Spleen (tissue), 11 donors: ENCODE results near the gene CCDC138. TPM values are rescaled to one million over a fixed set of nuclear protein-coding genes. Genes with fewer than 3 reads are reported as not detected.

Experiments used
- DNase-seq: peaks from one replicate; pipeline ENCODE4 v3.0.0-alpha.2; 2020
- H3K27ac ChIP-seq, 8 donors: fragments of 200-600 bp; sonication (generic) in 7 of 8; 1 replicate in 4 of 8; 2 replicates in 4 of 8; pipeline versions ENCODE4 v1.5.0 to v1.8.0; 2016 to 2021; ENCODE audit warnings: inconsistent platforms in 4 of 8, mild to moderate bottlenecking in 4 of 8, moderate library complexity in 1 of 8
- H3K27me3 ChIP-seq, 7 donors: fragments of 200-600 bp; sonication (generic) in 6 of 7; replicated peaks in 1 of 7; 1 replicate in 4 of 7; 2 replicates in 3 of 7; pipeline versions ENCODE4 v1.5.0 to v1.8.0; 2016 to 2021; ENCODE audit warnings: inconsistent platforms in 3 of 7, mild to moderate bottlenecking in 1 of 7
- H3K36me3 ChIP-seq, 6 donors: fragments of 200-600 bp; sonication (generic) in 5 of 6; 1 replicate in 4 of 6; 2 replicates in 2 of 6; pipeline versions ENCODE4 v1.5.0 to v1.8.0; 2016 to 2021; ENCODE audit warnings: inconsistent platforms in 2 of 6
- H3K4me1 ChIP-seq, 6 donors: fragments of 200-600 bp; sonication (generic) in 5 of 6; 1 replicate in 3 of 6; 2 replicates in 3 of 6; pipeline versions ENCODE4 v1.5.0 to v1.8.0; 2016 to 2021; ENCODE audit warnings: inconsistent platforms in 3 of 6
- H3K4me3 ChIP-seq, 8 donors: fragments of 200-600 bp; sonication (generic) in 7 of 8; 1 replicate in 4 of 8; 2 replicates in 4 of 8; pipeline versions ENCODE4 v1.5.0 to v1.8.0; 2016 to 2021; ENCODE audit warnings: inconsistent platforms in 4 of 8, mild to moderate bottlenecking in 4 of 8, moderate library complexity in 2 of 8
- H3K9me3 ChIP-seq, 8 donors: fragments of 200-600 bp; sonication (generic) in 7 of 8; 1 replicate in 4 of 8; 2 replicates in 4 of 8; pipeline versions ENCODE4 v1.5.0 to v1.8.0; 2016 to 2021; ENCODE audit warnings: inconsistent platforms in 4 of 8
- POLR2A ChIP-seq, 3 donors: fragments of 450-650 bp; IDR thresholded peaks; one replicate each; pipeline ENCODE4 v1.5.1; 2017; ENCODE audit warnings: antibody characterized with exemption in 3 of 3, mild to moderate bottlenecking in 1 of 3
- POLR2AphosphoS5 ChIP-seq, 3 donors: sonication (generic); formaldehyde crosslinking; IDR thresholded peaks; one replicate each; pipeline ENCODE4 v1.5.1; 2017; ENCODE audit warnings: antibody characterized with exemption in 3 of 3
- WGBS, 5 donors: extraction: QIAGEN DNeasy Blood & Tissue Kit in 3 of 5; methylation state at CpG; one replicate each; pipeline versions ENCODE4 v1.1.5 to v1.1.7; 2013 to 2018; 5-methylcytosine and 5-hydroxymethylcytosine counted together
- intact Hi-C: fragments of 100-400 bp; cut with DNase I; formaldehyde crosslinking; loops from one replicate; pipeline ENCODE4 v1.15.0; 2023; ENCODE audit warnings: low total_unique reads
- polyA plus RNA-seq, 3 donors: library from polyadenylated mRNA; stranded (reverse); fragments of 200-250 nt; gene quantifications; one replicate each; pipeline ENCODE4 v1.2.1, GENCODE V29; 2013
- total RNA-seq, 7 donors: library from RNA; depleted of rRNA in 3 of 7; stranded (reverse); fragments of >200 nt in 3 of 7; fragmentation: NEBNext Ultra II Directional in 4 of 7; extraction: Animal tissue kit (Norgen Biotek cat#: 25700) in 4 of 7; gene quantifications; one replicate each; pipeline versions ENCODE4 v1.1.0 to v1.2.1, GENCODE V29; 2016 to 2021
- TF ChIP-seq, protein P1 (sequence below), 11 experiments: fragments of 200-600 bp in 7 of 11; fragments of 450-650 bp in 4 of 11; sonication (generic) in 4 of 11; IDR thresholded peaks in 8 of 11; conservative IDR thresholded peaks in 3 of 11; 1 replicate in 7 of 11; 2 replicates in 4 of 11; pipeline versions ENCODE4 v1.4.0 to v1.8.0; 2016 to 2021; ENCODE audit warnings: antibody characterized with exemption in 11 of 11, inconsistent platforms in 4 of 11, mild to moderate bottlenecking in 1 of 11
- donor health status: healthy with polysubstance abuse.
- donor health status: DM: no; HTN: no; CAD: no; lungs with moderate emphysema.
- donor health status: DM: no; HTN: no; CAD: no.
- donor health status: Bipolar disorder and iron deficiency.
- donor health status: healthy.
- donor health status: DM: no; HTN: no; CAD: no.
- donor health status: DM: yes; HTN: yes; CAD: no.

The CCDC138 gene
- total and polyA plus RNA-seq, 10 donors = 2.0 to 10.5 (median 4.2) TPM

DNA sequence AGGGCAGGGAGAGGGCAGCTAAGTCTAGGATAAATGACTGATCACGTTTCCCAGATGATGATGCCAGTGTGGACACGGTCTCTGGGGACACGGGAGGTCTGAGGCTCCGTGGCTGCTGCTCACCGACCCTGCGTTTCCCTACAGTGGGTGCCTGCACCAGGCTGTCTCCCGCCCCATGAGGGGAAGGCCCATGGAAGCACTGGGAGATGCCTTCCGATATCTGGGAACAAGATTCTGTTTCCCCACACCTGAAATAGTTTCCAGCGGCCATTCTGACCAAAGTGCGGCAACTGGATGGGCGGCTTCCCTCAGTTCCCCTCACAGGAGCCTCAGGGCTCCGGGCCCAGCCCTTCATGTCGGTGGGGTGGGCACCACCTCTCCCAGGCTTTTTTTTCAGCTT is 119.3 kb downstream of the CCDC138 start:
- H3K27me3 ChIP-seq = peaks cover 0 to 4% (median 0%) of the 10 kb centered on the region in 7 donors
- no peak overlapping the region for H3K27ac ChIP-seq
- TF ChIP-seq, protein P1, sequence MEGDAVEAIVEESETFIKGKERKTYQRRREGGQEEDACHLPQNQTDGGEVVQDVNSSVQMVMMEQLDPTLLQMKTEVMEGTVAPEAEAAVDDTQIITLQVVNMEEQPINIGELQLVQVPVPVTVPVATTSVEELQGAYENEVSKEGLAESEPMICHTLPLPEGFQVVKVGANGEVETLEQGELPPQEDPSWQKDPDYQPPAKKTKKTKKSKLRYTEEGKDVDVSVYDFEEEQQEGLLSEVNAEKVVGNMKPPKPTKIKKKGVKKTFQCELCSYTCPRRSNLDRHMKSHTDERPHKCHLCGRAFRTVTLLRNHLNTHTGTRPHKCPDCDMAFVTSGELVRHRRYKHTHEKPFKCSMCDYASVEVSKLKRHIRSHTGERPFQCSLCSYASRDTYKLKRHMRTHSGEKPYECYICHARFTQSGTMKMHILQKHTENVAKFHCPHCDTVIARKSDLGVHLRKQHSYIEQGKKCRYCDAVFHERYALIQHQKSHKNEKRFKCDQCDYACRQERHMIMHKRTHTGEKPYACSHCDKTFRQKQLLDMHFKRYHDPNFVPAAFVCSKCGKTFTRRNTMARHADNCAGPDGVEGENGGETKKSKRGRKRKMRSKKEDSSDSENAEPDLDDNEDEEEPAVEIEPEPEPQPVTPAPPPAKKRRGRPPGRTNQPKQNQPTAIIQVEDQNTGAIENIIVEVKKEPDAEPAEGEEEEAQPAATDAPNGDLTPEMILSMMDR (IDR thresholded peaks at IDR 0.05 in 8 of 11, conservative IDR thresholded peaks at IDR 0.05 in 3 of 11) = no peak
- TF ChIP-seq POLR2AphosphoS5 (IDR thresholded peaks at IDR 0.05) (no peak), POLR2A (IDR thresholded peaks at IDR 0.05) (no peak)
- no peaks in the 10 kb centered on the region for H3K36me3 ChIP-seq
- peaks cover 0 to 7% (median 0%) of the 10 kb centered on the region in 8 donors for H3K9me3 ChIP-seq
- 77 to 87% (median 85%) methylated on average over 10 to 13 of the region's 13 CpGs for WGBS, 5 donors
- intact Hi-C loops = no loop called here
- no peak overlapping the region for H3K4me3 ChIP-seq
- no peaks in the 10 kb centered on the region for H3K4me1 ChIP-seq
- peak; percentile 43 for DNase-seq

DNA sequence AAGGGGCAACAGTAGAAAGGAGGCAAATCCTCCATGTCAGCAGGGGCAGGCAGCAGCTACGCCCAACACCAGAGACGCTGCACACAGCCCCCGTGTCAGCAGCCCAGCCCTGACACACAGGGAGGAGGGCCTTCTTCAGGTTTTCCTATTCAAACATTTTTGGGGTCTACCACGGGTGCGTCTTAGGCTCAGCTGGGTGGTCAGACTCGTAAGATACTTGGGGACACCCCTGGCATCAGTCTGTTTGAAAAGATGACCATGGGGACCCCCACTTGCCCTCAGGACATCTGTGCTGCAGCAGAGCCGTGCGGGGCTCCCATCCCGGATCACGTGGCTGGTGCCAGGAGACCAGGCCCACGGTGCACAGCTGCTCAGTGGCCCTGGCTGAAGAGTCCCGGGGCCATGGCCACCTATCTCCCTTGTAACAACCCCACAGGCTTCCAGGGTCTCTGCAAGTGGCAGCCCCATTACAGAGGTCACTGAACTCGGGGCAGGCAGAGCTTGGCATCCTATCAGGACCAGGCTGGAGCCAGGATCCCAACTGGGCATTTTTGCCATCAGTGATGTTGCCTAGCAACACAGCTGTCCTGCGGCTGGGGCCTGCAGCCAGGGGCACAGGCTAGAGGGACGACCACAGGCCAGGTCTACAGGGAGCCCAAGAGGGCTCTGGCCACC is 120.0 kb downstream of the CCDC138 start:
- 76 to 86% (median 79%) methylated on average over 14 to 15 of the region's 15 CpGs for WGBS, 5 donors
- no peak overlapping the region for H3K27ac ChIP-seq
- H3K9me3 ChIP-seq = peaks cover 0 to 1% (median 0%) of the 10 kb centered on the region in 8 donors
- no peak for TF ChIP-seq POLR2A (IDR thresholded peaks at IDR 0.05)
- TF ChIP-seq, protein P1 (IDR thresholded peaks at IDR 0.05 in 8 of 11, conservative IDR thresholded peaks at IDR 0.05 in 3 of 11) = no peak
- TF ChIP-seq POLR2AphosphoS5 (IDR thresholded peaks at IDR 0.05) = no peak
- H3K4me1 ChIP-seq = no peaks in the 10 kb centered on the region
- peaks cover 0 to 4% (median 0%) of the 10 kb centered on the region in 7 donors for H3K27me3 ChIP-seq
- intact Hi-C loops = no loop called here
- H3K36me3 ChIP-seq = no peaks in the 10 kb centered on the region
- no peak overlapping the region for H3K4me3 ChIP-seq
- DNase-seq = peak; percentile 61

DNA sequence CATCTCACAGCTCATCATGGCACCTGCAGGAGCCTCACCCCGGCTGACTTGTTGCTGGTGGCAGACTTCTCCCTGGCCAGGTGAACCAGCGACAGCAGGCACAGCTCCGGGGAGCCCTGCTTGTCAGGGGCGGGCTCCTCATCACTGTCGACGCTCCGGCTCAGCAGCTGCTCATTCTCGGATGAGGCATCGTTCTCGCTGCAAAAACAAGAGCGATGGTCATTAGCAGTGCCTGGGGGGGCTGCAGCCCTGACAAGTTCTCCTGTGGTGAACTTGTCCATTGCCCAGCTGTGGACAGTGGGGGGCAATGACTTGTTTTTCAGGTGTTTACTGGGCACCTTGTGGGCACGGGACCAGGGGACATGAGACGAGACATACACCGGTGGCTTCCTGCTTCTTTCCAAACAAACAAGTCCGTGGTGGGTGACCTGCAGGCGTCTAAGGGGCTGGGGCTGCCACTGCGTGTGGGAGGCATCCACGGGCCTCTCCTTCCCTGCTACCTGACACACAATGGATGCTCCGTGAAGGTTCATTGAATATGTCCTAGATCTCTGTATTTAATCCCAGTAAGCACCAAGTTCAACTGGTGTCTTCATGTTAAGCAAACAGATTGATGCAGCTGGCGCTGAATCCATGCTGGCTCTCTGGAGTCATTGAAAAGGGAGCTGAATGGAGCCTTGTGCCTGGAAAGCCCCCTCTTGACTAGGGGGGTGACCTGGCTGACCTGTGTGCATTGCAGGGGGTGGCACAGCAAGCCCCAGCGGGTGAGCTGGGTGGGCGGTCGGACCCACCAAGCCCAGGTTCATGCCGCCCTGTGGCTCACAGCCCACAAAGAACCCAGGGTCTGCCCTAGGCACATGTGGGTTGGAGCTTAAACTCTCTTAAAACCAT is 121.5 kb downstream of the CCDC138 start:
- no peak overlapping the region for H3K27ac ChIP-seq
- H3K27me3 ChIP-seq = peaks cover 0 to 4% (median 0%) of the 10 kb centered on the region in 7 donors
- TF ChIP-seq POLR2AphosphoS5 (IDR thresholded peaks at IDR 0.05) (no peak), POLR2A (IDR thresholded peaks at IDR 0.05) (no peak)
- TF ChIP-seq, protein P1 (IDR thresholded peaks at IDR 0.05 in 8 of 11, conservative IDR thresholded peaks at IDR 0.05 in 3 of 11) = no peak
- H3K4me1 ChIP-seq = no peaks in the 10 kb centered on the region
- WGBS, 5 donors = 87 to 91% (median 90%) methylated on average over 7 to 24 of the region's 24 CpGs
- no peaks in the 10 kb centered on the region for H3K36me3 ChIP-seq
- DNase-seq = peak; percentile 66
- no peaks in the 10 kb centered on the region for H3K9me3 ChIP-seq
- no peak overlapping the region for H3K4me3 ChIP-seq
- intact Hi-C loops = no loop called here

DNA sequence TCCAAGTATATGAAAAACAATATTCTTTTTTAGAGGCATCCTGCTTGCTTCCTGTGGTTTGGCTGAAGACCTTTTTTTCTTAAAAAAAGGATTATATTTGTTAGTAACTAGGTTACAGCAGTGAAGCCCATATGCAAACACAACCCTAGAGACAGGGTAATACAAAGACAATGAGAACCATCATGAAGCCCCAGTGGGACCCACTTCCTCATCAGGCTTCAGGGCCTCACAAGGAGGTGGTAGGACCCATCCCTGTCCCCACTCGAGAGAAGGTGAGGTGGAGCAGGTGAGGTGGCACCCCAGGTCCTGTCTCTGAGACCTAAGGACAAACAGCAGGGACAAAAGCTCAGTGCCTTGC is 122.1 kb downstream of the CCDC138 start:
- no peak for TF ChIP-seq POLR2AphosphoS5 (IDR thresholded peaks at IDR 0.05)
- TF ChIP-seq, protein P1 (IDR thresholded peaks at IDR 0.05 in 8 of 11, conservative IDR thresholded peaks at IDR 0.05 in 3 of 11) = no peak
- no peak for TF ChIP-seq POLR2A (IDR thresholded peaks at IDR 0.05)
- no peak overlapping the region for H3K27ac ChIP-seq
- DNase-seq = no peak
- no peaks in the 10 kb centered on the region for H3K4me1 ChIP-seq
- H3K36me3 ChIP-seq = no peaks in the 10 kb centered on the region
- no peak overlapping the region for H3K4me3 ChIP-seq
- H3K27me3 ChIP-seq = peaks cover 0 to 4% (median 0%) of the 10 kb centered on the region in 7 donors
- WGBS, 5 donors = 57 to 81% (median 72%) methylated on average over 1 of the region's 1 CpG
- intact Hi-C loops = no loop called here
- no peaks in the 10 kb centered on the region for H3K9me3 ChIP-seq
